ENCODE measurements around the gene ALS2CL. TPM values are rescaled to one million over a fixed set of nuclear protein-coding genes. Genes with fewer than 3 reads are reported as not detected.

Gene ALS2CL
- total RNA-seq, 1 experiment from 2014 or later, result 67.5 TPM

- Histone ChIP-seq H3K9me2 (ENCODE audit: insufficient read depth) (no peaks in the 10 kb centered on the region), H3K27ac (no peak overlapping the region), H3K4me2 (0 out of 2 replicates have a peak overlapping the region, but pooled peaks have one; percentile 13), H3K79me2 (ENCODE audit: low read depth) (no peaks in the 10 kb centered on the region), H3K9me3 (ENCODE audit: insufficient read depth, low read depth) (no peaks in the 10 kb centered on the region), H2AFZ (0 out of 2 replicates have a peak overlapping the region, but pooled peaks have one; percentile 64), H3F3A (ENCODE audit: insufficient read depth, low read depth) (no peaks in the 10 kb centered on the region), H3K27me3 (ENCODE audit: insufficient read depth, low read depth) (no peaks in the 10 kb centered on the region), H3K36me3 (ENCODE audit: low read depth) (no peaks in the 10 kb centered on the region), H3K4me3 (no peak overlapping the region), H3K4me1 (replicated peaks; ENCODE audit: insufficient read depth) (peaks cover 7% of the 10 kb centered on the region; the same call in 1 of the 2 replicates), H4K20me1 (ENCODE audit: insufficient read depth) (no peaks in the 10 kb centered on the region)
- no TSS peak for BruUV-seq (replicated peaks)
- DNase-seq, result peak in 1 of 2 experiments; percentile 50
- POLR2A ChIA-PET (ENCODE audit: unreplicated experiment), result no interaction called here
- CTCF ChIA-PET, result no interaction called here
- TF ChIP-seq CTCF (conservative IDR thresholded peaks at IDR 0.05) (no peak), EZH2 (IDR thresholded peaks at IDR 0.05; ENCODE audit: low read depth) (no peak)
- intact Hi-C loops (cut with micrococcal nuclease; ENCODE audit: unreplicated experiment), result no loop called here
Measured at GRCh38 chr3:46643701-46644100, 49.8 kb downstream of the ALS2CL start.

- no peaks in the 10 kb centered on the region for H4K20me1 ChIP-seq (ENCODE audit: insufficient read depth)
- peaks cover 7% of the 10 kb centered on the region; the same call in 1 of the 2 replicates for H3K4me1 ChIP-seq (replicated peaks; ENCODE audit: insufficient read depth)
- no peak for DNase-seq
- no peaks in the 10 kb centered on the region for H3K27me3 ChIP-seq (ENCODE audit: insufficient read depth, low read depth)
- ChIA-PET POLR2A (ENCODE audit: unreplicated experiment) (no interaction called here), CTCF (no interaction called here)
- H3K4me3 ChIP-seq, result no peak overlapping the region
- no peaks in the 10 kb centered on the region for H3K79me2 ChIP-seq (ENCODE audit: low read depth)
- intact Hi-C loops (cut with micrococcal nuclease; ENCODE audit: unreplicated experiment), result no loop called here
- BruUV-seq (replicated peaks), result no TSS peak
- TF ChIP-seq EZH2 (IDR thresholded peaks at IDR 0.05; ENCODE audit: low read depth) (no peak), CTCF (conservative IDR thresholded peaks at IDR 0.05) (no peak)
- H2AFZ ChIP-seq, result no peak overlapping the region
- no peaks in the 10 kb centered on the region for H3K36me3 ChIP-seq (ENCODE audit: low read depth)
- no peak overlapping the region for H3K27ac ChIP-seq
- no peaks in the 10 kb centered on the region for H3K9me2 ChIP-seq (ENCODE audit: insufficient read depth)
- no peak overlapping the region for H3K4me2 ChIP-seq
- no peaks in the 10 kb centered on the region for H3K9me3 ChIP-seq (ENCODE audit: insufficient read depth, low read depth)
- no peaks in the 10 kb centered on the region for H3F3A ChIP-seq (ENCODE audit: insufficient read depth, low read depth)
Measured at GRCh38 chr3:46642971-46643370, 50.5 kb downstream of the ALS2CL start.

GRCh38 chr3:46640927-46641326, 52.6 kb downstream of the ALS2CL start:
- intact Hi-C loops (cut with micrococcal nuclease; ENCODE audit: unreplicated experiment), result no loop called here
- TF ChIP-seq CTCF (conservative IDR thresholded peaks at IDR 0.05), result no peak
- TF ChIP-seq EZH2 (IDR thresholded peaks at IDR 0.05; ENCODE audit: low read depth), result no peak

More at GRCh38 chr3:46640927-46641326, 52.6 kb downstream of the ALS2CL start:
- ChIA-PET POLR2A (ENCODE audit: unreplicated experiment) (no interaction called here), CTCF (interaction anchor here (0.6 kb wide), 1 partner anchor 45 kb away, joined by 3 read pairs; no protein-coding TSS in a partner anchor)
- Histone ChIP-seq H3K4me1 (replicated peaks; ENCODE audit: insufficient read depth) (peaks cover 7% of the 10 kb centered on the region; the same call in 1 of the 2 replicates), H4K20me1 (ENCODE audit: insufficient read depth) (no peaks in the 10 kb centered on the region), H3K79me2 (ENCODE audit: low read depth) (no peaks in the 10 kb centered on the region), H2AFZ (no peak overlapping the region), H3K9me2 (ENCODE audit: insufficient read depth) (no peaks in the 10 kb centered on the region), H3K27me3 (ENCODE audit: insufficient read depth, low read depth) (no peaks in the 10 kb centered on the region), H3K4me3 (no peak overlapping the region), H3K27ac (no peak overlapping the region), H3K9me3 (ENCODE audit: insufficient read depth, low read depth) (no peaks in the 10 kb centered on the region), H3F3A (ENCODE audit: insufficient read depth, low read depth) (no peaks in the 10 kb centered on the region), H3K36me3 (ENCODE audit: low read depth) (no peaks in the 10 kb centered on the region), H3K4me2 (no peak overlapping the region)
- no TSS peak for BruUV-seq (replicated peaks)
- DNase-seq, result no peak

Data from PC-9 (cell line).